Stomach (tissue), 19 donors: ENCODE data around the gene SCAF4. TPM values are rescaled to one million over a fixed set of nuclear protein-coding genes. Genes with fewer than 3 reads are reported as not detected.

ENCODE experiments used
- DNase-seq, 2 donors: peaks; one replicate each; pipeline versions ENCODE4 v3.0.0 to v3.0.0-alpha.2; 2013 to 2019
- H3K27ac ChIP-seq, 5 donors: fragments of 200-600 bp in 4 of 5; sonication (generic) in 4 of 5; one replicate each; pipeline ENCODE4 v1.5.1; 2013 to 2019; ENCODE audit warnings: mild to moderate bottlenecking in 1 of 5, moderate library complexity in 1 of 5
- H3K27me3 ChIP-seq, 3 donors: fragments of 200-600 bp; sonication (generic); one replicate each; pipeline ENCODE4 v1.5.1; 2017 to 2019; ENCODE audit warnings: mixed run types in 1 of 3
- H3K36me3 ChIP-seq, 4 donors: fragments of 200-600 bp; sonication (generic); 1 replicate in 3 of 4; 2 replicates in 1 of 4; pipeline ENCODE4 v1.5.1; 2016 to 2019
- H3K4me1 ChIP-seq, 4 donors: fragments of 200-600 bp; sonication (generic); one replicate each; pipeline ENCODE4 v1.5.1; 2016 to 2019
- H3K4me3 ChIP-seq, 4 donors: fragments of 200-600 bp; sonication (generic) in 3 of 4; one replicate each; pipeline ENCODE4 v1.5.1; 2016 to 2019; ENCODE audit warnings: mild to moderate bottlenecking in 1 of 4
- H3K9me3 ChIP-seq, 4 donors: fragments of 200-600 bp; sonication (generic); one replicate each; pipeline ENCODE4 v1.5.1; 2016 to 2019
- EP300 ChIP-seq: sonication (generic); formaldehyde crosslinking; IDR thresholded peaks from one replicate; pipeline ENCODE4 v1.6.1; 2017; ENCODE audit warnings: antibody characterized with exemption
- POLR2A ChIP-seq, 4 donors: fragments of 450-650 bp; IDR thresholded peaks; one replicate each; pipeline ENCODE4 v1.6.1; 2016; ENCODE audit warnings: antibody characterized with exemption in 4 of 4, control low read depth in 2 of 4, mild to moderate bottlenecking in 1 of 4, moderate library complexity in 1 of 4
- POLR2AphosphoS5 ChIP-seq, 3 donors: sonication (generic); formaldehyde crosslinking; IDR thresholded peaks; one replicate each; pipeline ENCODE4 v1.6.1; 2016; ENCODE audit warnings: antibody characterized with exemption in 3 of 3
- WGBS, 5 donors: extraction: QIAGEN DNeasy Blood & Tissue Kit in 3 of 5; methylation state at CpG; one replicate each; pipeline versions ENCODE4 v1.1.5 to v1.1.7; 2013 to 2018; 5-methylcytosine and 5-hydroxymethylcytosine counted together
- intact Hi-C: fragments of 100-400 bp; cut with DNase I; formaldehyde crosslinking; loops from one replicate; pipeline ENCODE4 v1.15.1; 2023; ENCODE audit warnings: low total_unique reads
- long read RNA-seq, 10 donors: transcript quantifications; one replicate each; lab custom pipeline, GENCODE V29; 2026
- polyA plus RNA-seq, 3 donors: library from polyadenylated mRNA; stranded (reverse); fragments of 200-250 nt; gene quantifications; one replicate each; pipeline ENCODE4 v1.2.3, GENCODE V29; 2013
- total RNA-seq, 5 donors: library from RNA; depleted of rRNA; stranded (reverse); fragments of >200 nt; gene quantifications; one replicate each; pipeline versions ENCODE4 v1.1.0 to v1.2.3, GENCODE V29; 2014 to 2016
- TF ChIP-seq, protein P1 (sequence below), 7 experiments: fragments of 450-650 bp in 4 of 7; fragments of 200-600 bp in 3 of 7; sonication (generic) in 3 of 7; IDR thresholded peaks; one replicate each; pipeline ENCODE4 v1.5.1; 2016 to 2019; ENCODE audit warnings: antibody characterized with exemption in 7 of 7, control low read depth in 2 of 7, mild to moderate bottlenecking in 1 of 7
- donor health status: healthy with polysubstance abuse.
- donor health status: Bipolar disorder and iron deficiency.
- donor health status: healthy.

Gene SCAF4, protein sequence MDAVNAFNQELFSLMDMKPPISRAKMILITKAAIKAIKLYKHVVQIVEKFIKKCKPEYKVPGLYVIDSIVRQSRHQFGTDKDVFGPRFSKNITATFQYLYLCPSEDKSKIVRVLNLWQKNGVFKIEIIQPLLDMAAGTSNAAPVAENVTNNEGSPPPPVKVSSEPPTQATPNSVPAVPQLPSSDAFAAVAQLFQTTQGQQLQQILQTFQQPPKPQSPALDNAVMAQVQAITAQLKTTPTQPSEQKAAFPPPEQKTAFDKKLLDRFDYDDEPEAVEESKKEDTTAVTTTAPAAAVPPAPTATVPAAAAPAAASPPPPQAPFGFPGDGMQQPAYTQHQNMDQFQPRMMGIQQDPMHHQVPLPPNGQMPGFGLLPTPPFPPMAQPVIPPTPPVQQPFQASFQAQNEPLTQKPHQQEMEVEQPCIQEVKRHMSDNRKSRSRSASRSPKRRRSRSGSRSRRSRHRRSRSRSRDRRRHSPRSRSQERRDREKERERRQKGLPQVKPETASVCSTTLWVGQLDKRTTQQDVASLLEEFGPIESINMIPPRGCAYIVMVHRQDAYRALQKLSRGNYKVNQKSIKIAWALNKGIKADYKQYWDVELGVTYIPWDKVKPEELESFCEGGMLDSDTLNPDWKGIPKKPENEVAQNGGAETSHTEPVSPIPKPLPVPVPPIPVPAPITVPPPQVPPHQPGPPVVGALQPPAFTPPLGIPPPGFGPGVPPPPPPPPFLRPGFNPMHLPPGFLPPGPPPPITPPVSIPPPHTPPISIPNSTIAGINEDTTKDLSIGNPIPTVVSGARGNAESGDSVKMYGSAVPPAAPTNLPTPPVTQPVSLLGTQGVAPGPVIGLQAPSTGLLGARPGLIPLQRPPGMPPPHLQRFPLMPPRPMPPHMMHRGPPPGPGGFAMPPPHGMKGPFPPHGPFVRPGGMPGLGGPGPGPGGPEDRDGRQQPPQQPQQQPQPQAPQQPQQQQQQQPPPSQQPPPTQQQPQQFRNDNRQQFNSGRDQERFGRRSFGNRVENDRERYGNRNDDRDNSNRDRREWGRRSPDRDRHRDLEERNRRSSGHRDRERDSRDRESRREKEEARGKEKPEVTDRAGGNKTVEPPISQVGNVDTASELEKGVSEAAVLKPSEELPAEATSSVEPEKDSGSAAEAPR
- total RNA-seq: 10 to 100 TPM in 4 of 5 donors, 1 to 10 TPM in 1; 5.4 to 34.4 (median 20.0) TPM
- 1 to 10 TPM; 5.9 to 7.2 (median 6.0) TPM for polyA plus RNA-seq
- long read RNA-seq, donor 1: 0 reads
- long read RNA-seq, donor 2, full-length matches to known transcripts: 1 of 1 reads
- long read RNA-seq, donor 2, partial matches to known transcripts: 0 of 1 reads
- long read RNA-seq, donor 2, other reads (novel, unspliced or antisense): 0 of 1 reads
- long read RNA-seq, donor 3, partial matches to known transcripts: 0 of 1 reads
- long read RNA-seq, donor 3, other reads (novel, unspliced or antisense): 0 of 1 reads
- long read RNA-seq, donor 4: 0 reads
- long read RNA-seq, donor 5, partial matches to known transcripts: 5 of 5 reads
- long read RNA-seq, donor 5, other reads (novel, unspliced or antisense): 0 of 5 reads
- long read RNA-seq, donor 6, full-length matches to known transcripts: 8 of 8 reads
- long read RNA-seq, donor 6, partial matches to known transcripts: 0 of 8 reads
- long read RNA-seq, donor 6, other reads (novel, unspliced or antisense): 0 of 8 reads
- long read RNA-seq, donor 7, partial matches to known transcripts: 9 of 10 reads
- long read RNA-seq, donor 7, other reads (novel, unspliced or antisense): 0 of 10 reads
- long read RNA-seq, donor 8, partial matches to known transcripts: 0 of 1 reads
- long read RNA-seq, donor 8, other reads (novel, unspliced or antisense): 0 of 1 reads
- long read RNA-seq, donor 9: 0 reads
- long read RNA-seq, donor 10, partial matches to known transcripts: 0 of 1 reads
- long read RNA-seq, donor 10, other reads (novel, unspliced or antisense): 0 of 1 reads

DNA sequence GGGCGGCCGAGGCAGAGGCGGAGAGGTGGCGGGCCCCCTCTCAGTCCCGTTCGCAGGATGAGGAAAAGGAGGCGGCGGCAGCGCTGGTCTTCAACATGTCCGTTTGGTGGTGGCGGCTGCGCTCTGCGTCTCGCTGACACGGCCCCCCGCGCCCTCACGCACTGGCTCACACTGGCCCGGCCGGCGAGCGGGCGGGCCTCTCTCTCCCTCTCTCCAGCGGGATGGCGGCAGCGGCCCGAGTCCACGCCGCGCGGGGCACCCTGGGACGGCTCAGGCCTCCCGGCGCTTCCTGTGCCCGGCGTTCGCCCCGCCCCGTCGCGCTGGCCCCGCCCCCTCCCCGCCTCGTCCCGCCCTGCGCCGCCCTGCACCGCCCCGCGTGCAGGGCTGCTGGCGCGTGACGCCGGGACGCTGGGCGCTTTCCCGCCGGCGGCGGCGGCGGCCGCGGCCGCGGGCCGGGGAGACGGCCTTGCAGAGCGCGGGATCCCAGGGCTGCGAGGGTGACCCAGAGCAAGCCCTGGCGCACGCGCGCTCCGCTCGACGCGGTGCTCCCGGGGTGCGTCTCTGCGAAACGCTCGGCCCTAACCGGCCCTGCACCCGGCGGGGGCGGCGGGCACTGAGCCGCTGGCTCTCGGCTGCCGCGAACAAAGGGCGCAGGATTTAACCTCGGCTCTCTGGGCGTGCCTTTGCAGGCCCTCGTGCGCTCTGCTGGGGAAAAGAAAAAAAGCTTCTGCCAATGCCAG is at the start of gene SCAF4:
SCAF4 (minus strand) TSS at position 262 of the 740 bp plus-strand sequence. CDS start 426 bp downstream, outside the sequence.
- Histone ChIP-seq H3K27me3 (no peaks in the 10 kb centered on the region), H3K36me3 (peaks cover 0 to 4% (median 0%) of the 10 kb centered on the region in 4 donors), H3K9me3 (no peaks in the 10 kb centered on the region), H3K4me3 (peak within 1 kb of the TSS; percentile 62 to 99 (median 90)), H3K4me1 (peaks cover 27 to 56% (median 51%) of the 10 kb centered on the region in 4 donors), H3K27ac (peak within 1 kb of the TSS; percentile 91 to 99 (median 96))
- peak; percentile 91 to 97 for DNase-seq
- TF ChIP-seq, protein P1, sequence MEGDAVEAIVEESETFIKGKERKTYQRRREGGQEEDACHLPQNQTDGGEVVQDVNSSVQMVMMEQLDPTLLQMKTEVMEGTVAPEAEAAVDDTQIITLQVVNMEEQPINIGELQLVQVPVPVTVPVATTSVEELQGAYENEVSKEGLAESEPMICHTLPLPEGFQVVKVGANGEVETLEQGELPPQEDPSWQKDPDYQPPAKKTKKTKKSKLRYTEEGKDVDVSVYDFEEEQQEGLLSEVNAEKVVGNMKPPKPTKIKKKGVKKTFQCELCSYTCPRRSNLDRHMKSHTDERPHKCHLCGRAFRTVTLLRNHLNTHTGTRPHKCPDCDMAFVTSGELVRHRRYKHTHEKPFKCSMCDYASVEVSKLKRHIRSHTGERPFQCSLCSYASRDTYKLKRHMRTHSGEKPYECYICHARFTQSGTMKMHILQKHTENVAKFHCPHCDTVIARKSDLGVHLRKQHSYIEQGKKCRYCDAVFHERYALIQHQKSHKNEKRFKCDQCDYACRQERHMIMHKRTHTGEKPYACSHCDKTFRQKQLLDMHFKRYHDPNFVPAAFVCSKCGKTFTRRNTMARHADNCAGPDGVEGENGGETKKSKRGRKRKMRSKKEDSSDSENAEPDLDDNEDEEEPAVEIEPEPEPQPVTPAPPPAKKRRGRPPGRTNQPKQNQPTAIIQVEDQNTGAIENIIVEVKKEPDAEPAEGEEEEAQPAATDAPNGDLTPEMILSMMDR (IDR thresholded peaks at IDR 0.05): no peak
- peak in 2 of 4 donors; percentile 49 to 65 for TF ChIP-seq POLR2A (IDR thresholded peaks at IDR 0.05)
- TF ChIP-seq EP300: no peak
- TF ChIP-seq POLR2AphosphoS5 (IDR thresholded peaks at IDR 0.05): peak; percentile 83 to 95 (median 93)
- intact Hi-C loops: no loop called here
- 0 to 7% (median 0%) methylated on average over 3 to 98 of the region's 98 CpGs for WGBS, 5 donors

DNA sequence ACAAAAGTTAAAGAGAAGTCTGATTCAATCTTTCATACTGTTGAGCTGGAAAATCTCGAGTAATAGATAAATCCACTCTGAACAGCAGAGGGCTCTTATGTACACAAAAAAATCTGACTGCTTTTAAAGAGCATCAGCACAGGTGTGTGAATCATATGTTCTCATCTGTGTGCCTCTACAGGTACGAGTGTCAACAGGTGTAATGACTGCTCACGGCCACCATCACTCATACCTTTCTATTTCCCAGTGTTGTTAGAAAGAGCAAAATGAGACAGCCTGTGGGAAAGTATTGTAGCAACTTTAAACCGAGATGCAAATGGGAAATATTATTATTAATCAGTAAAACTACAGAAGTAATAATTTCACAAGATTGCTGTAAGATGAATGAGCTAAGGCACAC is 49.0 kb upstream of the SCAF4 start:
- Histone ChIP-seq H3K36me3 (no peaks in the 10 kb centered on the region), H3K9me3 (no peaks in the 10 kb centered on the region), H3K27ac (no peak overlapping the region), H3K4me3 (no peak overlapping the region), H3K27me3 (no peaks in the 10 kb centered on the region), H3K4me1 (peaks cover 0 to 4% (median 0%) of the 10 kb centered on the region in 4 donors)
- DNase-seq: peak in 1 of 2 donors; percentile 32
- intact Hi-C loops: no loop called here
- TF ChIP-seq POLR2AphosphoS5 (IDR thresholded peaks at IDR 0.05): no peak
- no peak for TF ChIP-seq POLR2A (IDR thresholded peaks at IDR 0.05)
- no peak for TF ChIP-seq EP300
- TF ChIP-seq, protein P1 (IDR thresholded peaks at IDR 0.05): no peak
- WGBS, 5 donors: 45 to 52% (median 47%) methylated on average over 4 of the region's 4 CpGs

DNA sequence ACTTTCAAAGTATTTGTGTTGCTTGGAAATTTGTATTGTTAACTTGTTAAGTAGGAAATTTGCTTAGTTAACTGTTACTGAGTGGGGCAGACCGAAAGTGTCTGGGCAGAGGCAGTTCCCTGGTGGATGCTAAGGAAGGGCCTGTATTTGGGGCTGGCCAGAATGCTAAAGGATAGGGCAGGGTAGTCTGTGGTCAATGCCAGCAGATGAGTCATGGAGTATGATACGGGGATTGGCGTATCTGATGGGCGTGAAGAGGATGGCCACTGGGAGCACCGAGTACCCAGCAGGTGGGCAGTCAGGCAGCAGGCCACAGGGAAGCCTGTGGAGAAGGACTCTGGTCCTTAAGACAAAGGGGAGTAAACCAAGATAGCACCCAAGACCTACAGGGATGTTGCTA is 46.6 kb upstream of the SCAF4 start:
- Histone ChIP-seq H3K27me3 (no peaks in the 10 kb centered on the region), H3K9me3 (no peaks in the 10 kb centered on the region), H3K4me3 (no peak overlapping the region), H3K4me1 (no peaks in the 10 kb centered on the region), H3K36me3 (no peaks in the 10 kb centered on the region), H3K27ac (no peak overlapping the region)
- intact Hi-C loops: no loop called here
- no peak for TF ChIP-seq EP300
- TF ChIP-seq, protein P1 (IDR thresholded peaks at IDR 0.05): no peak
- TF ChIP-seq POLR2A (IDR thresholded peaks at IDR 0.05): no peak
- no peak for TF ChIP-seq POLR2AphosphoS5 (IDR thresholded peaks at IDR 0.05)
- DNase-seq: no peak
- WGBS, 5 donors: 84 to 93% (median 85%) methylated on average over 5 of the region's 5 CpGs
